T-helper 1 cell treated with Interleukin-12 subunit alpha and Interleukin-12 subunit beta and Interleukin-4 antibody, amounts not matched to agents 30 ng/mL and 1 ng/mL, for 36 hours (primary cell): ENCODE data around the gene GIT2. TPM values are rescaled to one million over a fixed set of nuclear protein-coding genes. Genes with fewer than 3 reads are reported as not detected.
"Not testable (repeated sequence)": the region's sequence is repeated elsewhere in the genome, so short reads cannot be mapped to it uniquely, and the experiment has no call there.

Source experiments
- intact Hi-C: fragments of 100-400 bp; cut with micrococcal nuclease; formaldehyde crosslinking; loops from one replicate; pipeline ENCODE4 v1.15.1; 2024
- total RNA-seq: library from RNA; stranded (reverse); gene quantifications from 2 replicates; pipeline ENCODE4 v1.2.3, GENCODE V29; 2022

The GIT2 gene
- total RNA-seq, 1 donor from 2014 or later = 139 TPM

DNA sequence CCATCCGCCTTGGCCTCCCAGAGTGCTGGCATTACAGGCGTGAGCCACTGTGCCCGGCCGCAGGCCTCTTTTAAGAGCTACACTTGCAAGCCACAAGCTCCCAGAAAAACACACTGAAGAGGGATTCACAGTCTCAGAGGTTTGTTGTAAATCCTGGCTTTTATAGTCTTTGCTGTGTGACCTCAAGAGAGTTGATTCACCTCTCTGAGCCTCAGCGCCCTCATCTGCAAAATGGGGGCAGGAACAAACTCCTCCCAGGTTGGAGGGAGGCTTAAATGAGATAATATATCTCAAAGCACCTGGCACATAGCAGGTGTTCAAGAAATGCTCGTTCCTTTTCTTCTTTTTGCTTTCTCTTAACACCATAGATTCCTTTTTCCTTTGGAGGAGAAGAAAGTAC lies 100.0 kb downstream of the GIT2 start:
- intact Hi-C loops = no loop called here

DNA sequence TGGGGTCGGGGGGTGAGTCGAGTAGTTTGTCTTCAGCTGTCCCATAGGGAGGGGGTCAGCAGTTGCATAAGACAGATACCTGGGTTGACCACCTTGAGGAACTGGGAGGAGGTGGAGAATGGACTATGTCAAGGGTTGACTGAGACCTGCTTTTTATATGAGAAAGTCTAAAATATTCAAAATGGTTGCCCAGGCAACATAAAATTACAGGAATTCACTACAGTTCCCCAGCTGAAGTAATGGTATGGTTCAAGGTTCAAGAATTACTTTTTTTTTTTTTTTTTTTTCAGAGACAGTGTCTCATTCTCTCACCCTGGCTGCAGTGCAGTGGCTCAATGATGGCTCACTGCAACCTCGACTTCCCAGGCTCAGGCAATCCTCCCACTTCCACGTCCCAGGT lies 101.2 kb downstream of the GIT2 start:
- intact Hi-C loops = no loop called here

DNA sequence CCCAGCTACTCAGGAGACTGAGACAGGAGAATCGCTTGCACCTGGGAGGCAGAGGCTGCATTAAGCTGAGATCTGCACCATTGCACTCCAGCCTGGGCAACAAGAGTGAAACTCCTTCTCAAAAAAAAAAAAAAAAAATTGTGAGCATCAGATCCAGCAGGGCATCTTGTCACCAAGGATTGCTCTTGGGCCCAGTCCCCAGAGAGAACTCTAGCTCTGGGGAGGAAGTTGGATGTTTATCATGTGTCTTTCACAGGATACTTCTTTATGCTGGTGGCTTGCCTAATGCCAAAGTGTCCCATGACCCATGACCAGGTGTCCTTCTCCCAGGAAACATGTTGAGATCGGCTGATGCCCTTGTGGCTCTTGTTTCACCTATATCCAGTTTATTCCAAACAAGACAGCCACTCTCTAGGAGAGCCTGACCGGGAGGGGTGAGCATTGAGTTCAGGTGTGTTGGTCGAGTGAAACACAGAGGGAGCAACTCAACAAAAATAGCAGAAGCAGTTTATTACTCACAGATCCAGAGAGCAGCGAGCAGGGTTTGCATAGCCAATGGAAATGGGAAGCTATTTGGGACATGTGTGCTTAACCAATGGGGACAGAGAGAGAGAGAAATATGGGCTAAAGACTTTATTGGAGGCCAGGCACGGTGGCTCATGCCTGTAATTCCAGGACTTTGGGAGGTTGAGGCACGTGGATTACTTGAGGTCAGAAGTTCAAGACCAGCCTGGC lies 102.7 kb downstream of the GIT2 start:
- intact Hi-C loops = no loop called here

DNA sequence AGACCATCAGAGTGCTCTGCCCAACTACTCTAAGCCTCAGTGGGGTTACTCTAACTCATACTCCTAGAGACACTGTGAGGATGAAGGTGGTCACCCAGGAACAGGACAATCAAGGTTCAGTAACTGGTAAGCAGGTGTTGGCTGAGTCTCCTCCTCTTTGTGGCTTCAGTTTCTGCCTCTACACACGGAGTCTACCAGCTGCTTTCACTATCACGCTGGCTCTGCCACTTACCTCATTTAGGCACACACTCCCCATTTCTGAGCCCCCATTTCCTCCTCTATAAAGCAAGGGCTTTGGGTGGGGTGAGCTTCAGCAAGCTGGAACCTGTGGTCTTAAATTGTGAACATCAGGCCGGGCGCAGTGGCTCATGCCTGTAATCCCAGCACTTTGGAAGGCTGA lies 103.4 kb downstream of the GIT2 start:
- intact Hi-C loops = no loop called here

DNA sequence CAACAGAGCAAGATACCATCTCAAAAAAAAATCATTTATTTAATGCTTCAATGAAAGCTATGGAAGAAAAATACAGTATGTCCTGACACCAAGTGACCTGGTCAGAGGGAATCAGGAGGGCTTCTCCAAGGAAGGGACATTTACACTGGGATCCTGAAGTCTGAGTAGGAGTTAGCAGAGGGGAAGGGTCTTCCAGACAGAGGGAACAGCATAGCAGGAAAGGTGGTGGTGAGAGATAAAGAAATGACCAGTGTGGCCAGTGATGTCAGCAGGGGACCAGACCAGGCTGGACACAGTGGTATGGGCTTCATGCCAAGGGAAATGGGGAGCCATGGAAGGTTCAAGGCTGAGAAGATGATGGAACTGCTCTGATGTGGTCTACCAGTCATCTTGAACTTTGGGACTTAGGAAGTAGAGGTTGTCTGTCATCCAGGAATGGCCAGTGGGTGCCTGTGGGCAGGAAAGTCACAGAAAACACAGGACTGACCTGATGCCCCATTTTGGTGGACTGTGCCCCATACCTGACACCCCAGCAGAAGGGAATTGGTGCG lies 103.9 kb downstream of the GIT2 start:
- intact Hi-C loops = no loop called here

DNA sequence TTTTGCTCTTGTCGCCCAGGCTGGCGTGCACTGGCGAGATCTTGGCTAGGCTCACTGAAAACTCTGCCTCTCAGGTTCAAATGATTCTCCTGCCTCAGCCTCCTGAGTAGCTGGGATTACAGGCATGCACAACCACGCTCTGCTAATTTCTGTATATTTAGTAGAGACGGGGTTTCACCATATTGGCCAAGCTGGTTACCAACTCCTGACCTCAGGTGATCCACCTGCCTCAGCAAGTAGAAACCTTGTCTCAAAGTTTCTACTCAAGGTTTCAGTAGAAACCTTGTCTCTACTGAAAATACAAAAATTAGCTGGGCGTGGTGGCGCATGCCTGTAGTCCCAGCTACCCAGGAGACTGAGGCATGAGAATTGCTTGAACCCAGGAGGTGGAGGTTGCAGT lies 104.4 kb downstream of the GIT2 start:
- intact Hi-C loops = not testable (repeated sequence)

DNA sequence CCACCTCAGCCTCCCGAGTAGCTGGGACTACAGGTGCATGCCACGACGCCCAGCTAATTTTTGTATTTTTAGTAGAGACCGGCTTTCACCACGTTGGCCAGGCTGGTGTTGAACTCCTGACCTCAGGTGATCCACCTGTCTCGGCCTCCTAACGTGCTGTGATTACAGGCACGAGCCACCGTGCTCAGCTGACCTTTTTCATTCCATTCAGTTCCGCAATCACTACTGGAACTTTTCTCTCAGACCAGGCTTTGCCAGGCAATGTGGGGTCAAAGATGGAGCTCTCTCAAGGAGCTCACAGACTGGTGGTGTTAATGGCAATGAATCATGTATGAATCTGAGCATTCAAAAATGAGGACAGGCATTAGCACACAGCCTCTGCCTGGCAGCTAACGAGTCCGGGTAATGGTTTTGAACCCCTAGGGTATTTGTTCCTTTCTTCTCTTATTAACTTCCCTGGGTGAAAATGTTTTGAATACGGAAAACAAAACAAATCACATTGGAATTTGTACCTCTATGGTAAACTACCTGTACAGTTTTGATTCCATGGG lies 105.5 kb downstream of the GIT2 start:
- intact Hi-C loops = no loop called here

DNA sequence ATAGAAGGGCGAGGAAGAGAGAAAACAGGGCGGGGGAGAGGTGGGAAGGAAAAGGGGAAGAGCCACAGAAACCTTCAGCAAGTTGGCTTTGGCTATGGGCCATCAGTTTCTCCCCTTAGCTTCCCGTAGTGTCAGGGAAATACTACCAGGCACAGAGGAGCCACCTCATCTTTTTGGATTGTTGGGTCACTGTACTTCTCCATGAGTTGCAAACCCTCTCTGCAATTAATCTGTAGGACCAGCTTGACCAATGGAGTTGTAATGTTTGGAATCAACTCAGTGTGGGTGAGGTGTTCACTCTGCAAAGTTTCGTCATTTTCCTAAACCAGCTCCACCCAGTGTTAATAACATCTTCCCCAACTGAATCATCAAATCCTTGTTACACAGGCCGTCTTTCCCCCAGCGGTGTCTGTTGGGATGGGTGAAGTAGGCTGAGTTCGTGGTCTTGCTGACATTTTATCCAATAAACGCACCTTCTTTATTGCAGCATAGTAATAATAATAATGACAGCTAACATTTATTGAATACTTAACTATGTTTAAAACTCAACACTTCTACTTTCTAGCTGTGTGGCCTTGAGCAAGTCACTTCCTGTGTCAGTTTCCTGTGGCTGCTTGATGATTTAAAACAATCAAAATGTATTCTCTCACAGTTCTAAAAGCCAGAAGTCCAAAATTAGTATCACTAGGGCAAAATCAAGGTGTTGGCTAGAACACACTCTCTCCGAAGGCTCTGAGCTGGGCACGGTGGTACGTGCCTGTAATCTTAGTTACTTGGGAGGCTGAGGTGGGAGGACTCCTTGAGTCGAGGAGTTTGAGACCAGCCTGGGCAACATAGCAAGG lies 107.8 kb downstream of the GIT2 start:
- intact Hi-C loops = loop anchor here (1.0 to 10.0 kb wide), 3 partner anchors 8 to 186 kb away; partner anchors contain the start of genes GLTP and TCHP

DNA sequence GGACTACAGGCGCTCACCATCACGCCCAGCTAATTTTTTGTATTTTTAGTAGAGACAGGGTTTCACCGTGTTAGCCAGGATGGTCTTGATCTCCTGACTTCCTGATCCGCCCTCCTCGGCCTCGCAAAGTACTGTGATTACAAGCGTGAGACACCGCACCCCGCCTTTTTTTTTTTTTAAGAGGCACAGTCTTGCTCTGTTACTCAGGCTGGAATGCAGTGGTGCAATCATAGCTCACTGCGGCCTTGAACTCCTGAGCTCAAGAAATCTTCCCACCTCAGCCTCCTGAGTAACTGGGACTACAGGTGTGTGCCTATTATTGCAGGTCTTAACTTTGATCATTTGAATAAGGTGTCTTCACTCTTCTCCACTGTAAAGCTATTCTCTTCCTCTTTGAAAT lies 110.6 kb downstream of the GIT2 start:
- intact Hi-C loops = loop anchor here (10.0 kb wide), 1 partner anchor 189 kb away; no protein-coding TSS in a partner anchor

DNA sequence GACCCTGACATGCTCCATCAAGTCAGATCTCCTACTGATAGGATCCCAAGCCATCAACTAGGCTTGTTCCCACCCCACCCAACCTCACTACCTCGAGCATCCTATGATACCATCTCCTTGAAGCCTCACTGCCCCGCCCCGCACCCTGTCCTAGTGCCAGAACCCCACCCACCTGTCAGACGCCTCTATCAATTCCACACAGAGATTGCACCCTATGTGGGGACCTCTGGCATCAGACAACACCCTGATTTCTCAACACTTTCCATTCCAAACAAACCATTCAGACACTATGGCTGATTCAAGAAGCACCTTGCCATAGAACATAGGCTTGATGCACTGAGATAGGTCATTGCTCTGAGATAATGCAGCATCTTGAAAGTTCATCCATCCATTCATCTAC lies 112.7 kb downstream of the GIT2 start:
- intact Hi-C loops = loop anchor here (5.0 to 10.0 kb wide), 3 partner anchors 191 to 456 kb away; partner anchors contain the start of gene ATP2A2

DNA sequence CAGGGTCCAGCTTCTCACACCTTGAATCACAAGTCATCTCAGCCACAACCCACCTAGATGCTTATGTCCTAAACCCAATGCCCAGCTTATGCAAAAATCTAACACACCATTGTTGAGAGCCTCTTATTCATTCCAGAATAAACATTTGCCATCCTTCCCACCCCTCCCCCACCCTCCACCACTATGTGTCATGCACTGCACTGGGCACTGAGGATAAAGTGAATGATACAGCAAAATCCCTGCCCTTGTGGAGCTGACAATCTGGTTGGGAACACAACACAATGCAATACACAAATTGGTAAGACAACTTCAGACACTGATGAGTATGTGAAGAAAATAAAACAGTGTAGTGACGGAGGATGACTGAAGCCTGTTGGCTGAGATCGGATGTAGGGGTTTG lies 114.4 kb downstream of the GIT2 start:
- intact Hi-C loops = loop anchor here (1.0 to 10.0 kb wide), 4 partner anchors 193 to 454 kb away; partner anchors contain the start of gene ATP2A2

DNA sequence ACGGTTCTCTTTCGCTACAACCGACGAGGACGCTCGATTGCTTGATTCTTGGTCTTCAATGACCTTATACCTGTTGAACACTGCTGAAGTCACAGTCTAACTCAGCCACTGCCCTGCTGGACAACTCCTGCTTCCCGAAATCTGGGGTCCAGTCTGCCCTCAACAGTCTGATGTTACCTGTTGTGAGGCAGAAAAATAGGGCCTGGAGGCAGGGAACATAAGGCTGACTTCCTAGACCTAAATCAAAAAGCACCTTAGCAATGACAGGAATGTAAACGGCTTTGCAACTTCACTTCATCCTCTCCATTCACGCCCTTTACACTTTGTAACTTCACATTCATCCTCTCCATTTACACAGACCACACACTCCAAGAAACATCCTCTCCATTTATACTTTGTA lies 115.2 kb downstream of the GIT2 start:
- intact Hi-C loops = loop anchor here (1.0 to 10.0 kb wide), 14 partner anchors 7 to 621 kb away; partner anchors contain the start of genes ATP2A2, C12orf76, FAM222A and MMAB

DNA sequence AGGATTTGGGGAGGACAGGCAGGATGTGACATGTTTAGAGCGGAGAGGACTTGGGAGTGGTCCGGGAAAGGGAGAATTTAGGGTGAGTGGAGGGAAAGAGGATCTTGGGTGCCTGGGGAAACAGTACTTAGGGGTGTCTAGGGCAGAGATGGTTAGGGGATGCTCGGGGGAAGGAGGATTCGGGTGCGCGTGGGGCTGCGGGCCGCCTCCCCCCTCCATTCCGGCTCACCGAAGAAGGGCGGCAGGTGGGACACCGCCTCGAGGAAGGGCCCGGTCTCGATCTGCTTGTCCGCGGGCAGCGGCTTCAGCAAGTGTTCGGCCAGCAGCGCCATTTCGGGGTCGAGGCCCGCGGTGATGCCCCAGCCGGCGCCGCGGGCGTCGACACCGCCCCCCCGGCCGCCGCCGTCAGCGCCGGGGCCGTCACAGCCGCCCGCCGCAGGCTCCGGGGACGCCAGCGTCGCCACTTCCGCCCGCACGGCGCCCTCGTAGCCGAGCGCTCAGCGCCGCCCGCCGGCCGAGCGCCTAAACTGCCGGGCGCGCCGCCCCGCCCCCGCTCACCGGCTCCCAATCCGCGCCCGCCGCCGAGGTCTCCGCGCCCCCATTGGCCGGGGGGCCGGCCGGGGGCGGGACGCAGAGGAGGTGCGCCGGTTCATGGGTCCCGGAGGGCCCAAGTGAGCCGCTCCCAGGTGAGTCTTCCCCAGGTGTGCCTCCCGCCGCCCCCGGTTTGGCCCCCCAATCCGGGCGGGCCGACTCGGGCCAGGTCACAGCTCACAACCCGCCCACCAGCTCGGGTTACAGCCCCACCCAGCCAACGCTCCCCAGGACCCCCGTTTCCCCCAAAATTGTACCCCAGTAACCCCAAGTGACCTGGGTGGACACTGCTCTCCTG lies 115.9 kb downstream of the GIT2 start, which contains the start of gene GLTP:
TSS of gene GLTP (minus strand) at position 499 of the 889 bp plus-strand sequence. CDS start at position 332, 167 bp downstream.
- intact Hi-C loops = loop anchor here (1.0 to 10.0 kb wide), 13 partner anchors 8 to 622 kb away; partner anchors contain the start of genes ATP2A2, C12orf76, FAM222A and MMAB

Other genes with a start within 250 kb of the GIT2 start
- not detected in 2 replicates for gene TRPV4, start 163.0 kb downstream of the GIT2 start, total RNA-seq
- 23.7 and 24.9 TPM in 2 replicates for gene GLTP, start 115.8 kb downstream of the GIT2 start, total RNA-seq
- gene TCHP, start 96.1 kb downstream of the GIT2 start, total RNA-seq = 35.1 and 35.2 TPM in 2 replicates
- 78.8 and 82.1 TPM in 2 replicates for gene ANKRD13A, start 3.1 kb upstream of the GIT2 start, total RNA-seq
- gene C12orf76, start 52.2 kb upstream of the GIT2 start, total RNA-seq = 24.4 and 25.1 TPM in 2 replicates
- 1.2 and 1.3 TPM in 2 replicates for gene IFT81, start 128.0 kb upstream of the GIT2 start, total RNA-seq